H1 (cell line): ENCODE measurements around the gene NAA40. TPM values are rescaled to one million over a fixed set of nuclear protein-coding genes. Genes with fewer than 3 reads are reported as not detected.

ENCODE experiments used
- CTCF ChIA-PET: fragments of 300-600 bp; sonication (Branson Sonifier 250); formaldehyde crosslinking; loops from one replicate; lab custom pipeline; 2021; ENCODE audit not compliant: partially characterized antibody; lab: Charles Lee
- POLR2A ChIA-PET: fragments of 300-600 bp; sonication (Branson Sonifier 250); formaldehyde crosslinking; loops from one replicate; lab custom pipeline; 2021; ENCODE audit warnings: inconsistent platforms; ENCODE audit not compliant: partially characterized antibody; lab: Charles Lee
- DNase-seq, 2 experiments: peaks; one replicate each; pipeline versions ENCODE4 v3.0.0 to v3.0.0-alpha.2; 2010 to 2022; ENCODE audit warnings: low spot score in 2 of 2, low read depth in 1 of 2, mixed read lengths in 1 of 2
- FAIRE-seq: peaks from 2 replicates; lab custom pipeline; 2011; peaks lifted over from hg19 to GRCh38; lab: Jason Lieb, UNC
- H2AFZ ChIP-seq: 2 replicates; pipeline ENCODE4 v1.8.1; 2012; ENCODE audit warnings: low read length, inconsistent platforms
- H2AK5ac ChIP-seq: 2 replicates; pipeline ENCODE4 v1.6.1; 2013; ENCODE audit warnings: low read depth, low read length
- H2BK120ac ChIP-seq: replicated peaks from 2 replicates; pipeline ENCODE3; 2013; ENCODE audit warnings: low read depth, low read length, inconsistent platforms
- H2BK12ac ChIP-seq: 2 replicates; pipeline ENCODE4 v1.6.1; 2013; ENCODE audit warnings: low read depth, low read length
- H2BK15ac ChIP-seq: 2 replicates; pipeline ENCODE4 v1.6.1; 2013; ENCODE audit warnings: low read length
- H2BK20ac ChIP-seq: 2 replicates; pipeline ENCODE4 v1.6.1; 2013; ENCODE audit warnings: low read length
- H2BK5ac ChIP-seq: 2 replicates; pipeline ENCODE4 v1.6.1; 2013; ENCODE audit warnings: low read depth, low read length
- H3K14ac ChIP-seq: 2 replicates; pipeline ENCODE4 v1.6.1; 2013; ENCODE audit warnings: inconsistent platforms; ENCODE audit not compliant: insufficient read length
- H3K18ac ChIP-seq: 2 replicates; pipeline ENCODE4 v1.6.1; 2013; ENCODE audit warnings: low read length; ENCODE audit errors: extremely low read depth
- H3K23ac ChIP-seq: 2 replicates; pipeline ENCODE4 v1.6.1; 2013; ENCODE audit warnings: inconsistent platforms; ENCODE audit not compliant: insufficient read length
- H3K23me2 ChIP-seq: 2 replicates; pipeline ENCODE4 v1.6.1; 2013; ENCODE audit warnings: low read depth, low read length
- H3K27ac ChIP-seq: 2 replicates; pipeline ENCODE4 v1.6.1; 2011; ENCODE audit warnings: low read depth, low read length, inconsistent platforms
- H3K27me3 ChIP-seq, 4 experiments: replicated peaks in 1 of 4; 1 replicate in 1 of 4; 2 replicates in 3 of 4; pipeline versions ENCODE4 v1.6.1 to v1.8.1; 2011 to 2013; ENCODE audit warnings: low read length in 3 of 4, mild to moderate bottlenecking in 3 of 4, inconsistent platforms in 2 of 4, mixed read lengths in 2 of 4, moderate library complexity in 1 of 4; ENCODE audit not compliant: control insufficient read depth in 3 of 4, insufficient read depth in 3 of 4; ENCODE audit errors: extremely low read depth in 1 of 4
- H3K36me3 ChIP-seq, 4 experiments: 2 replicates each; pipeline versions ENCODE4 v1.6.1 to v1.8.1; 2011 to 2013; ENCODE audit warnings: mild to moderate bottlenecking in 4 of 4, low read length in 3 of 4, moderate library complexity in 2 of 4, control low read depth in 1 of 4, inconsistent platforms in 1 of 4; ENCODE audit not compliant: insufficient read depth in 4 of 4, control insufficient read depth in 2 of 4
- H3K4ac ChIP-seq: replicated peaks from 2 replicates; pipeline ENCODE3; 2013; ENCODE audit warnings: low read length, low read depth, mixed read lengths, inconsistent platforms; ENCODE audit not compliant: insufficient read length
- H3K4me1 ChIP-seq, 4 experiments: replicated peaks in 1 of 4; 1 replicate in 1 of 4; 2 replicates in 3 of 4; pipeline versions ENCODE4 v1.6.1 to v1.8.1; 2011 to 2013; ENCODE audit warnings: low read length in 3 of 4, inconsistent platforms in 2 of 4, mixed read lengths in 1 of 4; ENCODE audit not compliant: insufficient read depth in 4 of 4, control insufficient read depth in 3 of 4
- H3K4me2 ChIP-seq, 2 experiments: 2 replicates each; pipeline versions ENCODE4 v1.6.1 to v1.8.1; 2011 to 2013; ENCODE audit warnings: low read depth in 2 of 2, low read length in 2 of 2, control low read depth in 1 of 2, inconsistent platforms in 1 of 2, mild to moderate bottlenecking in 1 of 2; ENCODE audit not compliant: insufficient read depth in 1 of 2
- H3K4me3 ChIP-seq, 4 experiments: fragments of 200-600, 300-600 bp in 1 of 4; sonication (generic), shearing (Covaris generic), sonication (Bioruptor Twin) in 1 of 4; 2 replicates each; pipeline versions ENCODE4 v1.5.1 to v1.8.1; 2011 to 2016; ENCODE audit warnings: low read length in 4 of 4, low read depth in 3 of 4, control low read depth in 2 of 4, inconsistent platforms in 2 of 4, mild to moderate bottlenecking in 2 of 4, mixed read lengths in 1 of 4, moderate library complexity in 1 of 4; ENCODE audit not compliant: insufficient read depth in 2 of 4; ENCODE audit errors: extremely low read depth in 1 of 4
- H3K56ac ChIP-seq: replicated peaks from 2 replicates; pipeline ENCODE3; 2013; ENCODE audit warnings: low read depth, mild to moderate bottlenecking, mixed read lengths, low read length, inconsistent platforms; ENCODE audit not compliant: insufficient read length
- H3K79me1 ChIP-seq: 2 replicates; pipeline ENCODE4 v1.6.1; 2013; ENCODE audit warnings: low read depth, low read length, control low read depth
- H3K79me2 ChIP-seq, 2 experiments: 2 replicates each; pipeline versions ENCODE4 v1.6.1 to v1.8.1; 2012 to 2013; ENCODE audit warnings: low read length in 2 of 2, mild to moderate bottlenecking in 2 of 2, inconsistent platforms in 1 of 2; ENCODE audit not compliant: insufficient read depth in 2 of 2, control insufficient read depth in 1 of 2
- H3K9ac ChIP-seq, 4 experiments: replicated peaks in 1 of 4; 1 replicate in 1 of 4; 2 replicates in 3 of 4; pipeline versions ENCODE4 v1.6.1 to v1.8.1; 2011 to 2013; ENCODE audit warnings: low read depth in 3 of 4, low read length in 3 of 4, control low read depth in 2 of 4, mild to moderate bottlenecking in 2 of 4, moderate library complexity in 2 of 4, inconsistent platforms in 1 of 4; ENCODE audit errors: extremely low read depth in 1 of 4
- H3K9me3 ChIP-seq, 2 experiments: 2 replicates each; pipeline versions ENCODE4 v1.6.1 to v1.8.1; 2012 to 2013; ENCODE audit warnings: mild to moderate bottlenecking in 2 of 2, moderate library complexity in 2 of 2, control low read depth in 1 of 2, inconsistent platforms in 1 of 2, low read depth in 1 of 2, low read length in 1 of 2, mixed read lengths in 1 of 2; ENCODE audit not compliant: insufficient read depth in 2 of 2
- H4K20me1 ChIP-seq, 2 experiments: replicated peaks in 1 of 2; 2 replicates each; pipeline versions ENCODE3 to v1.8.1; 2011 to 2013; ENCODE audit warnings: inconsistent platforms in 2 of 2, low read length in 2 of 2, mild to moderate bottlenecking in 1 of 2; ENCODE audit not compliant: insufficient read depth in 2 of 2, control insufficient read depth in 1 of 2
- H4K5ac ChIP-seq: 2 replicates; pipeline ENCODE4 v1.6.1; 2013; ENCODE audit warnings: low read length, low read depth, mixed read lengths, inconsistent platforms; ENCODE audit not compliant: insufficient read length
- H4K8ac ChIP-seq: 2 replicates; pipeline ENCODE4 v1.8.0; 2013; ENCODE audit warnings: mild to moderate bottlenecking, moderate library complexity, low read length, inconsistent platforms; ENCODE audit not compliant: insufficient read depth; ENCODE audit errors: extremely low read depth
- H4K91ac ChIP-seq: replicated peaks from 2 replicates; pipeline ENCODE3; 2013; ENCODE audit warnings: low read length, mixed read lengths, inconsistent platforms; ENCODE audit not compliant: insufficient read length
- HDAC2 ChIP-seq, 2 experiments: fragments of 300-600 bp in 1 of 2; sonication (generic) in 1 of 2; IDR thresholded peaks; 2 replicates each; pipeline ENCODE4 v1.6.1; 2011 to 2012; ENCODE audit warnings: low read depth in 2 of 2, low read length in 2 of 2, mild to moderate bottlenecking in 2 of 2, moderate library complexity in 2 of 2, borderline replicate concordance in 1 of 2, inconsistent platforms in 1 of 2
- KDM1A ChIP-seq: fragments of 200-600, 300-600 bp; sonication (generic); IDR thresholded peaks from 2 replicates; pipeline ENCODE4 v1.7.1; 2016; ENCODE audit warnings: mild to moderate bottlenecking, low read length, borderline replicate concordance
- PHF8 ChIP-seq: fragments of 200-600 bp; sonication (generic); conservative IDR thresholded peaks from 2 replicates; pipeline ENCODE4 v1.7.1; 2012; ENCODE audit warnings: low read depth, mild to moderate bottlenecking, inconsistent platforms, low read length, moderate library complexity
- RBBP5 ChIP-seq: IDR thresholded peaks from 2 replicates; pipeline ENCODE4 v1.7.1; 2012; ENCODE audit warnings: low read depth, mild to moderate bottlenecking, inconsistent platforms, low read length, moderate library complexity, borderline replicate concordance
- TCF12 ChIP-seq: IDR thresholded peaks from 2 replicates; pipeline ENCODE4 v1.6.1; 2011; ENCODE audit warnings: low read depth, mild to moderate bottlenecking, low read length
- WGBS, 2 experiments: shearing (Covaris generic) in 1 of 2; methylation state at CpG; one replicate each; pipeline versions ENCODE4 v1.1.6 to v1.1.7; 2013 to 2015; ENCODE audit warnings: low lambda C conversion rate in 2 of 2, mixed read lengths in 2 of 2, inconsistent platforms in 1 of 2, low coverage in 1 of 2, missing lambda C conversion rate in 1 of 2; ENCODE audit not compliant: insufficient replicate concordance in 2 of 2, insufficient coverage in 1 of 2, insufficient read length in 1 of 2; ENCODE audit errors: extremely low coverage in 1 of 2, missing lambda C conversion rate in 1 of 2; 5-methylcytosine and 5-hydroxymethylcytosine counted together
- polyA plus RNA-seq, 7 experiments: library from polyadenylated mRNA; depleted of rRNA in 3 of 7; stranded (reverse) in 5 of 7; unstranded in 2 of 7; fragments of >200 nt in 5 of 7; fragments of 200-250 nt in 2 of 7; gene quantifications; 1 replicate in 5 of 7; 2 replicates in 1 of 7; 4 replicates in 1 of 7; pipeline versions ENCODE4 v1.2.1 to v1.2.3, GENCODE V29; 2011 to 2013; ENCODE audit warnings: missing spikeins in 2 of 7, mixed read lengths in 2 of 7
- total RNA-seq: library from RNA; stranded (reverse); fragmentation: NEBNext Ultra II Directional; extraction: Animal tissue kit (Norgen Biotek cat#: 25700); gene quantifications from 2 replicates; pipeline ENCODE4 v1.2.1, GENCODE V29; 2021

Gene NAA40
- total and polyA plus RNA-seq, 2 of the 8 experiments (the other 6 are each of a cell fraction or from before 2014, with no cell fraction given): 20.0 to 31.1 TPM

DNA sequence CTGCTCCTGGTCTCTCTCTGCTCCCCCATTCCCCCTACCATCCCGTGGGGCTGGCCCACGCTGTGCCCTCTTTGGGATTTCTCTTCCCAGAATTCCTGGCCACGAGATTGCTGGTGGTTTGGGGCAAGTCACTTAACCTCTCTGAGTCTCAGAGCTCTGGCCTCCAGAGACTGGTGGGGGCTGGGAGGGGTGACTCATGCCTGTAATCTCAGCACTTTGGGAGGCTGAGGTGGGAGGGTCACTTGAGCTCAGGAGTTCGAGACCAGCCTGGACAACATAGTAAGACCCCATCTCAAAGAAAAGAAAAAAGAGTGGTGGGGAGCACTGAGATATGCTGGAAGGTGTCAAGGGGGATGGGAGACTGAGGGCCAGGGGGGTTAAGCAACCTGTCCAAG is 65.8 kb downstream of the NAA40 start:
- no peaks in the 10 kb centered on the region for H3K36me3 ChIP-seq
- peaks cover 2 to 7% of the 10 kb centered on the region in 2 experiments for H4K20me1 ChIP-seq
- FAIRE-seq: no peak
- no peak overlapping the region for H2BK120ac ChIP-seq
- no peak overlapping the region; the same call in 1 of the 2 replicates for H4K8ac ChIP-seq
- TF ChIP-seq PHF8 (no peak), KDM1A (peak; percentile 80; the same call in 1 of the 2 replicates), HDAC2 (IDR thresholded peaks at IDR 0.05; ENCODE audit: borderline replicate concordance in 1 of 2, low read depth in 2 of 2, low read length in 2 of 2) (0 out of 4 replicates have a peak, but pooled peaks of 1 of the 2 experiments have one; percentile 41), TCF12 (no peak), RBBP5 (no peak)
- no peak overlapping the region for H4K5ac ChIP-seq
- WGBS, 2 experiments: 68% methylated on average over 4 of the region's 4 CpGs; no CpG with 5 or more reads in 1 of the 2 experiments
- no peak overlapping the region for H3K56ac ChIP-seq
- no peak overlapping the region for H3K4me3 ChIP-seq
- no peak overlapping the region for H3K27ac ChIP-seq
- no peak overlapping the region for H2BK20ac ChIP-seq
- ChIA-PET CTCF (interaction anchor here (0.7 to 6.3 kb wide), 4 partner anchors 12 to 1447 kb away, joined by 3 to 43 read pairs (median 4); no protein-coding TSS in a partner anchor), POLR2A (interaction anchor here (1.1 kb wide), 1 partner anchor 30 kb away, joined by 3 read pairs; the partner anchor contains the start of gene COX8A)
- no peak overlapping the region for H3K4ac ChIP-seq
- no peak overlapping the region for H4K91ac ChIP-seq
- peaks cover 0 to 20% (median 12%) of the 10 kb centered on the region in 4 experiments; a peak in 5 of 7 replicates for H3K4me1 ChIP-seq
- H3K14ac ChIP-seq: no peak overlapping the region
- no peak overlapping the region for H2BK5ac ChIP-seq
- H3K9me3 ChIP-seq: no peaks in the 10 kb centered on the region
- H3K18ac ChIP-seq: no peak overlapping the region
- H3K23ac ChIP-seq: no peak overlapping the region
- H3K27me3 ChIP-seq: peaks cover 33 to 80% (median 66%) of the 10 kb centered on the region in 4 experiments
- no peak overlapping the region for H2AFZ ChIP-seq
- peaks cover 18% of the 10 kb centered on the region; the same call in 1 of the 2 replicates for H3K23me2 ChIP-seq
- H2BK12ac ChIP-seq: no peak overlapping the region
- no peak overlapping the region for H2AK5ac ChIP-seq
- no peaks in the 10 kb centered on the region for H3K79me1 ChIP-seq
- H2BK15ac ChIP-seq: no peak overlapping the region
- H3K79me2 ChIP-seq: no peaks in the 10 kb centered on the region
- no peak overlapping the region for H3K9ac ChIP-seq
- DNase-seq: no peak
- no peak overlapping the region for H3K4me2 ChIP-seq
